ENCODE results near the gene TMEM95.

The TMEM95 gene

GRCh38 chr17:7369825-7370224 lies 14.9 kb downstream of the TMEM95 start:
- no peak for DNase-seq (ENCODE audit: extremely low spot score)
- POLR2A ChIA-PET = no interaction called here
- CTCF ChIA-PET = interaction anchor here (1.1 to 2.1 kb wide), 3 partner anchors 14 to 19 kb away, joined by 3 to 14 read pairs (median 10); partner anchors contain the start of gene TMEM95
- no peak for TF ChIP-seq CTCF (IDR thresholded peaks at IDR 0.05; ENCODE audit: control extremely low read depth, extremely low read depth, low read depth, missing control alignments)

GRCh38 chr17:7370853-7371252 lies 15.9 kb downstream of the TMEM95 start:
- POLR2A ChIA-PET = no interaction called here
- no peak for DNase-seq (ENCODE audit: extremely low spot score)

GRCh38 chr17:7374353-7374752 lies 19.4 kb downstream of the TMEM95 start:
- TF ChIP-seq CTCF (IDR thresholded peaks at IDR 0.05; ENCODE audit: control extremely low read depth, extremely low read depth, low read depth, missing control alignments) = no peak
- no peak for DNase-seq (ENCODE audit: extremely low spot score)
- CTCF ChIA-PET = interaction anchor here (1.0 to 3.5 kb wide), 3 partner anchors 18 to 78 kb away, joined by 3 to 16 read pairs (median 3); partner anchors contain the start of gene TMEM95
- POLR2A ChIA-PET = no interaction called here

More at GRCh38 chr17:7370853-7371252, 15.9 kb downstream of the TMEM95 start:
- TF ChIP-seq CTCF (IDR thresholded peaks at IDR 0.05; ENCODE audit: control extremely low read depth, extremely low read depth, low read depth, missing control alignments) = no peak
- CTCF ChIA-PET = interaction anchor here (2.1 kb wide), 2 partner anchors 15 to 18 kb away, joined by 10 to 14 read pairs; partner anchors contain the start of gene TMEM95

GRCh38 chr17:7379134-7379533 lies 24.2 kb downstream of the TMEM95 start:
- ChIA-PET CTCF (no interaction called here), POLR2A (no interaction called here)
- TF ChIP-seq CTCF (IDR thresholded peaks at IDR 0.05; ENCODE audit: control extremely low read depth, extremely low read depth, low read depth, missing control alignments) = no peak
- no peak for DNase-seq (ENCODE audit: extremely low spot score)

- ChIA-PET CTCF (no interaction called here), POLR2A (interaction anchor here (0.6 kb wide), 1 partner anchor 108 kb away, joined by 3 read pairs; no protein-coding TSS in a partner anchor)
- no peak for DNase-seq (ENCODE audit: extremely low spot score)
- no peak for TF ChIP-seq CTCF (IDR thresholded peaks at IDR 0.05; ENCODE audit: control extremely low read depth, extremely low read depth, low read depth, missing control alignments)
These were observed 25.4 kb downstream of the TMEM95 start for GRCh38 chr17:7380321-7380720.

GRCh38 chr17:7380855-7381683 lies 26.1 kb downstream of the TMEM95 start, which contains the start of gene TNK1:
TSS of gene TNK1 (plus strand) at chr17:7381089. CDS start at chr17:7382927, 1,838 bp downstream.
- POLR2A ChIA-PET = interaction anchor here (0.6 to 0.7 kb wide), 2 partner anchors 27 to 269 kb away, joined by 3 read pairs; no protein-coding TSS in a partner anchor
- CTCF ChIA-PET = no interaction called here
- TF ChIP-seq CTCF (IDR thresholded peaks at IDR 0.05; ENCODE audit: control extremely low read depth, extremely low read depth, low read depth, missing control alignments) = no peak
- no peak for DNase-seq (ENCODE audit: extremely low spot score)

All from GM10248 (cell line).